GOT3 (cell line): ENCODE measurements around the gene SPPL2A.

Source experiments
- DNase-seq: peaks from one replicate; lab custom pipeline; 2025; ENCODE audit warnings: mixed read lengths; lab: John Stamatoyannopoulos, UW

The SPPL2A gene

GRCh38 chr15:50686469-50687301, 78.8 kb downstream of the SPPL2A start, which contains the start of gene TRPM7:
Gene TRPM7 (minus strand): TSS chr15:50686797. CDS start chr15:50686533, 264 bp downstream.
- DNase-seq, result peak; percentile 73

DNA sequence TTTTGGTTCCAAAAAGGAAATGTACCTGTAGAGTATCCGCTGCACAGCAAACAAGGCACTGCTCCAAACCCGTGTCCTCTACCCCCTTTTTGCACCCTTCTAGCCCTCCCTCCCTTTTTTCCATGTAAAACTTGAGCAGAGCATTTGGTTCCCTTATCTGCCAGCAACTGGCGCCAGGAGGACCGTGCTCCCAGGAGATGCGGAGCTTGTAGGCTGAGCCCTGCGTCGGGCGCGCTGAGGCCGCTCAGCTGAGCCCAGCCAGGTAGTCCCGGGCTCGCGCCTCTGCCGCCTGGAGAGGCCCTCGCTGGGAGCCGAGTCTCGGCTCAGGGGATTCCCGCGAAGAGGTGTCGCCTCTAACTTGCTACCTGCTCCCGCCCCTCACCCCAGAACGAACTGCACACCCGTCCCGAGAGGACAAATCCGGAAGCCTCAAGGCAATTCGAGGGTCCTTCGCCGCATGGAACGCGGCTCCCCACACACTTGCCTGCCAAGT, 79.5 kb downstream of the SPPL2A start:
- peak; percentile 41 for DNase-seq

- DNase-seq, result no peak
Observed at GRCh38 chr15:50685191-50685975, 80.1 kb downstream of the SPPL2A start.

GRCh38 chr15:50681467-50681866, 84.0 kb downstream of the SPPL2A start:
- no peak for DNase-seq

GRCh38 chr15:50676799-50677483, 88.6 kb downstream of the SPPL2A start:
- no peak for DNase-seq

GRCh38 chr15:50675535-50676144, 89.9 kb downstream of the SPPL2A start:
- no peak for DNase-seq

GRCh38 chr15:50670115-50670514, 95.4 kb downstream of the SPPL2A start:
- no peak for DNase-seq

- DNase-seq, result no peak
Observed at GRCh38 chr15:50669611-50670010, 95.9 kb downstream of the SPPL2A start.

DNA sequence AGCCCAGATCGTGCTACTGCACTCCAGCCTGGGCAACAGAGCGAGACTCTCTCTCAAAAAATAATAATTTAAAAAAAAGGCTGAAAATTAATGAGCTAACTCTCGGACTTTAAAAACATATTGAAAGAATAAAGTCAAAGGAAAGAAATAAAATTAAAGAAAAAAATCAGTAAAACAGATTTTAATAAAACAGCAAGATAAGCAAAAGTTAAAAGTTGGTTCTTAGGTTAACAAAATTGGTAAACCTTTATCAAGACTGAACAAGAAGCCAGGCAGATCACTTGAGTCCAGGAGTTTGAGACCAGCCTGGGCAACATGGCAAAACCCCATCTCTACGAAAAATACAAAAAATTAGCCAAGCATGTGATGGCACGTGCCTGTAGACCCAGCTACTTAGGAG, 99.6 kb downstream of the SPPL2A start:
- no peak for DNase-seq

DNA sequence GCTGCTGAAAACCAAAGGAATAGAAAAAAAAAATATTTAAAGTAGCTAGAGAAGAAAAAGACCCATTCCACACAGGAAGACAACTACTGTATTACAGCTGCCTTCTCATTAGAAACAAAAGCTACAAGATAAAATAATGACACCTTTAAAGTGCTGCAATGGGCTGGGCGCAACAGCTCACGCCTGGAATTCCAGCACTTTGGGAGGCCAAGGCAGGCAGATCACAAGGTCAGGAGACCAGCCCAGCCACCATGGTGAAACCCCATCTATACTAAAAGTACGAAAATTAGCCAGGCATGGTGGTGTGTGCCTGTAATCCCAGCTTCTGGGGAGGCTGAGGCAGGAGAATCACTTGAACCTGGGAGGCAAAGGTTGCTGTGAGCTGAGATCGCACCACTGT, 110.0 kb downstream of the SPPL2A start:
- DNase-seq, result no peak

DNA sequence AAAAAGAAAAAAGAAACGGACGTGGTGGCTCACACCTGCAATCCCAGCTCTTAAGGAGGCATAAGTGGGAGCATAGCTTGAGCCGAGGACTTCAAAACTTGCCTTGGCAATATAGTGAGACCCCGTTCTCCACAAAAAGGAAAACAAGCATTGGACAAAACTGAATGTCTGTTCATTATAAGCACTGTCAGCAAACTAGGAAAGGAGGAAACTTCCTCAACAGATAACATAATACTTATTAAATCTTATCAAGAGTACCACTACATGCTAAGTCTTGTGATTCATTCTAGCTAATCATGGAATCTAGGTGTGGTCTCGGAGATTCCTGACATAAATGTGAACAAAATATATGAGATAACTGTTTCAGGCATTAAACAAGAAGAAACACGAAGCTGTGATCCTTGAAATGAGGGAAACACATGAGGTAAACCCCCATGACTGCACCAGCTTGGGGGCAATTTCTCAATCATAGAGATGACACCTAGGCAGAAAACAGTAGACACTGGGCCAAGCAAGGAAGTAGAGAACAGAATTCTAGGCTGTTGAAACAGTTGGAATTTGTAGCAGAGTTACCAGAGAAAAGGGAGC, 112.3 kb downstream of the SPPL2A start:
- DNase-seq, result no peak

GRCh38 chr15:50652671-50653070, 112.8 kb downstream of the SPPL2A start:
- DNase-seq, result no peak
